GM23338 (cell line): ENCODE results near the gene ALOX12. TPM values are rescaled to one million over a fixed set of nuclear protein-coding genes. Genes with fewer than 3 reads are reported as not detected.
"Not testable (repeated sequence)": the region's sequence is repeated elsewhere in the genome, so short reads cannot be mapped to it uniquely, and the experiment has no call there.

Experiments
- ATAC-seq: fragments of 200-7000 bp; cut with Tn5 transposase; 3 replicates; pipeline ENCODE4 v1.9.1; 2020
- DNase-seq: peaks from one replicate; pipeline ENCODE4 v3.0.0-alpha.2; 2015; ENCODE audit warnings: low spot score
- H2AFZ ChIP-seq: fragments of 200-600 bp; sonication (generic); 2 replicates; pipeline ENCODE4 v1.8.0; 2016; ENCODE audit warnings: antibody characterized with exemption, mild to moderate bottlenecking, moderate library complexity
- H3F3A ChIP-seq: fragments of 200-600 bp; sonication (generic); replicated peaks from 2 replicates; pipeline ENCODE4 v1.8.0; 2017; ENCODE audit warnings: antibody characterized with exemption, mixed run types, low read depth
- H3K27ac ChIP-seq: fragments of 200-600 bp; sonication (generic); 2 replicates; pipeline ENCODE4 v1.6.1; 2016; ENCODE audit warnings: low read depth
- H3K27me3 ChIP-seq: fragments of 200-600 bp; sonication (generic); 2 replicates; pipeline ENCODE4 v1.8.0; 2016; ENCODE audit warnings: mild to moderate bottlenecking, mixed run types, moderate library complexity; ENCODE audit not compliant: insufficient read depth
- H3K36me3 ChIP-seq: fragments of 200-600 bp; sonication (generic); 2 replicates; pipeline ENCODE4 v1.8.0; 2016; ENCODE audit warnings: mild to moderate bottlenecking; ENCODE audit not compliant: insufficient read depth
- H3K4me1 ChIP-seq: fragments of 200-600 bp; sonication (generic); 2 replicates; pipeline ENCODE4 v1.8.0; 2016; ENCODE audit warnings: mild to moderate bottlenecking, moderate library complexity; ENCODE audit not compliant: insufficient read depth
- H3K4me2 ChIP-seq: fragments of 200-600 bp; sonication (generic); 2 replicates; pipeline ENCODE4 v1.7.1; 2017; ENCODE audit warnings: mixed run types
- H3K4me3 ChIP-seq: fragments of 200-600 bp; sonication (generic); 2 replicates; pipeline ENCODE4 v1.6.1; 2016; ENCODE audit warnings: mixed run types
- H3K79me2 ChIP-seq: fragments of 200-600 bp; sonication (generic); replicated peaks from 2 replicates; pipeline ENCODE4 v1.8.0; 2017; ENCODE audit warnings: mild to moderate bottlenecking; ENCODE audit not compliant: insufficient read depth
- H3K9me2 ChIP-seq: fragments of 200-600 bp; sonication (generic); 2 replicates; pipeline ENCODE4 v1.8.0; 2017; ENCODE audit not compliant: insufficient read depth
- H4K20me1 ChIP-seq: fragments of 200-600 bp; sonication (generic); replicated peaks from 2 replicates; pipeline ENCODE4 v1.8.0; 2017; ENCODE audit warnings: mild to moderate bottlenecking; ENCODE audit not compliant: insufficient read depth
- H3K27ac Mint-ChIP-seq: 2 replicates; pipeline ENCODE4 v1.8.0; 2020; ENCODE audit warnings: inconsistent platforms, mild to moderate bottlenecking, moderate library complexity, mixed read lengths
- H3K27me3 Mint-ChIP-seq: 3 replicates; pipeline ENCODE4 v1.8.0; 2022; ENCODE audit warnings: low read depth, mild to moderate bottlenecking, moderate library complexity, mixed read lengths, inconsistent platforms; ENCODE audit not compliant: insufficient read depth, poor library complexity
- H3K36me3 Mint-ChIP-seq: 3 replicates; pipeline ENCODE4 v1.8.0; 2021; ENCODE audit warnings: low read depth, mild to moderate bottlenecking, inconsistent platforms, moderate library complexity, mixed read lengths
- H3K4me1 Mint-ChIP-seq: 3 replicates; pipeline ENCODE4 v1.8.0; 2020; ENCODE audit warnings: mild to moderate bottlenecking, inconsistent platforms, mixed read lengths
- H3K4me3 Mint-ChIP-seq: 3 replicates; pipeline ENCODE4 v1.8.0; 2021; ENCODE audit warnings: moderate library complexity, mild to moderate bottlenecking, inconsistent platforms, mixed read lengths
- H3K9me3 Mint-ChIP-seq: 3 replicates; pipeline ENCODE4 v1.8.0; 2020; ENCODE audit warnings: moderate library complexity, mild to moderate bottlenecking, inconsistent platforms, mixed read lengths
- EZH2phosphoT487 ChIP-seq: fragments of 200-600 bp; sonication (generic); IDR thresholded peaks from one replicate; pipeline ENCODE4 v1.8.1; 2018; ENCODE audit warnings: antibody characterized with exemption; ENCODE audit not compliant: unreplicated experiment
- POLR2AphosphoS5 ChIP-seq: IDR thresholded peaks from 2 replicates; pipeline ENCODE4 v1.6.1; 2016; ENCODE audit warnings: antibody characterized with exemption, low read depth
- ZNF114 ChIP-seq: fragments of 250-450 bp; sonication (Bioruptor Pico); IDR thresholded peaks from 2 replicates; pipeline ENCODE4 v1.5.0; 2020; ENCODE audit warnings: mild to moderate bottlenecking, moderate library complexity
- ZNF331 ChIP-seq: fragments of 250-450 bp; sonication (Bioruptor Pico); IDR thresholded peaks from 2 replicates; pipeline ENCODE4 v1.5.0; 2020; ENCODE audit warnings: low read depth, mild to moderate bottlenecking, moderate library complexity
- polyA plus RNA-seq: library from polyadenylated mRNA; unstranded; fragments of >200 nt; fragmentation: Nextera tagmentation; extraction: Ambion mirVana; gene quantifications from 2 replicates; pipeline ENCODE4 v1.2.1, GENCODE V29; 2016
- total RNA-seq: library from RNA; depleted of rRNA; stranded (reverse); fragments of >200 nt; shearing (Covaris generic); gene quantifications from 2 replicates; pipeline ENCODE4 v1.2.3, GENCODE V29; 2014
- TF ChIP-seq, protein P1 (sequence below), 2 experiments: fragments of 200-600 bp in 1 of 2; sonication (generic) in 1 of 2; conservative IDR thresholded peaks; 2 replicates each; pipeline versions ENCODE4 v1.5.1 to v1.6.1; 2016 to 2017; ENCODE audit warnings: antibody characterized with exemption in 2 of 2, low read depth in 2 of 2, mild to moderate bottlenecking in 2 of 2, moderate library complexity in 1 of 2
- TF ChIP-seq, protein P2 (sequence below): IDR thresholded peaks from one replicate; pipeline ENCODE4 v1.6.1; 2018; ENCODE audit warnings: antibody characterized with exemption; ENCODE audit not compliant: unreplicated experiment

The ALOX12 gene
- total and polyA plus RNA-seq, 2 experiments from 2014 or later: 1.2 to 1.8 TPM

DNA sequence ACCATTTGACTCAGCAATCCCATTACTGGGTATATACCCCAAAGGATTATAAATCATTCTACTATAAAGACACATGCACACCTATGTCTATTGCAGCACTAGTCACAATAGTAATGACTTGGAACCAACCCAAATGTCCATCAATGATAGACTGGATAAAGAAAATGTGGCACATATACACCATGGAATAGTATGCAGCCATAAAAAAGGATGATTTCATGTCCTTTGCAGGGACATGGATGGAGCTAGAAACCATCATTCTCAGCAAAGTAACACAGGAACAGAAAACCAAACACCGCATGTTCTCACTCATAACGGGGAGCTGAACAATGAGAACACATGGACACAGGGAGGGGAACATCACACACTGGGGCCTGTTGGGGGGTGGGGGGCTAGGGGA, 44.9 kb upstream of the ALOX12 start:
- not testable (repeated sequence) for H3K27me3 Mint-ChIP-seq, H2AFZ ChIP-seq, H3K27ac ChIP-seq, H3F3A ChIP-seq, H3K27ac Mint-ChIP-seq, H3K4me2 ChIP-seq, H3K4me1 Mint-ChIP-seq, H3K79me2 ChIP-seq, DNase-seq, H3K9me2 ChIP-seq, H3K4me3 ChIP-seq, H3K36me3 ChIP-seq, H3K4me3 Mint-ChIP-seq, H3K36me3 Mint-ChIP-seq, H4K20me1 ChIP-seq, H3K9me3 Mint-ChIP-seq, H3K27me3 ChIP-seq, ATAC-seq, H3K4me1 ChIP-seq

DNA sequence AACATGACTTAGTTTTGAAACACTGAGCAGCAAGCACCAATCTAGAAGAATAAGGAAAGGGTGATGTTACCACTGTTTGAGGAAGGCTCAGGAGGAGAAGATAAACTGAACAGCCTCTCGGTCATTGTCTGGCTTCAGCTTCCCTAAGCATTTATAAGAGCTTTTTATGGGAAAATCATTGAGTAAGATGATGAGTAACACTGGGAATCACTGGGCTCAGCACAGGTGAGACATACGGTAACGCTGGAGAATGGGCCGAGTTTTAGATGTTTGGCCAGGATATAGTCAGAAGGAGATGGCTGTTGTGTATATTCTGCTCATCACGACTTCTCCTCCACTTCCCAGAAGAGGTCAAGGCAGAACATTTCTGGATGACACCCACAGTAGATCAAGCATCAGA, 42.2 kb upstream of the ALOX12 start:
- DNase-seq: no peak
- H3K4me3 ChIP-seq: no peak overlapping the region

More for the DNA sequence above, 42.2 kb upstream of the ALOX12 start:
- no peaks in the 10 kb centered on the region; the same call in 2 of the 3 replicates for H3K36me3 Mint-ChIP-seq
- no peak overlapping the region for H3K27ac ChIP-seq
- no peak overlapping the region for H3K27ac Mint-ChIP-seq
- ATAC-seq: no peak
- H3K9me3 Mint-ChIP-seq: peaks cover 6% of the 10 kb centered on the region; the same call in 2 of the 3 replicates
- H3K4me1 Mint-ChIP-seq: no peaks in the 10 kb centered on the region
- TF ChIP-seq ZNF114 (CRISPR knock-in tag): no peak
- TF ChIP-seq POLR2AphosphoS5: no peak
- TF ChIP-seq EZH2phosphoT487: no peak
- TF ChIP-seq, protein P1, sequence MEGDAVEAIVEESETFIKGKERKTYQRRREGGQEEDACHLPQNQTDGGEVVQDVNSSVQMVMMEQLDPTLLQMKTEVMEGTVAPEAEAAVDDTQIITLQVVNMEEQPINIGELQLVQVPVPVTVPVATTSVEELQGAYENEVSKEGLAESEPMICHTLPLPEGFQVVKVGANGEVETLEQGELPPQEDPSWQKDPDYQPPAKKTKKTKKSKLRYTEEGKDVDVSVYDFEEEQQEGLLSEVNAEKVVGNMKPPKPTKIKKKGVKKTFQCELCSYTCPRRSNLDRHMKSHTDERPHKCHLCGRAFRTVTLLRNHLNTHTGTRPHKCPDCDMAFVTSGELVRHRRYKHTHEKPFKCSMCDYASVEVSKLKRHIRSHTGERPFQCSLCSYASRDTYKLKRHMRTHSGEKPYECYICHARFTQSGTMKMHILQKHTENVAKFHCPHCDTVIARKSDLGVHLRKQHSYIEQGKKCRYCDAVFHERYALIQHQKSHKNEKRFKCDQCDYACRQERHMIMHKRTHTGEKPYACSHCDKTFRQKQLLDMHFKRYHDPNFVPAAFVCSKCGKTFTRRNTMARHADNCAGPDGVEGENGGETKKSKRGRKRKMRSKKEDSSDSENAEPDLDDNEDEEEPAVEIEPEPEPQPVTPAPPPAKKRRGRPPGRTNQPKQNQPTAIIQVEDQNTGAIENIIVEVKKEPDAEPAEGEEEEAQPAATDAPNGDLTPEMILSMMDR (conservative IDR thresholded peaks at IDR 0.05; ENCODE audit: low read depth in 2 of 2): no peak
- TF ChIP-seq, protein P2, sequence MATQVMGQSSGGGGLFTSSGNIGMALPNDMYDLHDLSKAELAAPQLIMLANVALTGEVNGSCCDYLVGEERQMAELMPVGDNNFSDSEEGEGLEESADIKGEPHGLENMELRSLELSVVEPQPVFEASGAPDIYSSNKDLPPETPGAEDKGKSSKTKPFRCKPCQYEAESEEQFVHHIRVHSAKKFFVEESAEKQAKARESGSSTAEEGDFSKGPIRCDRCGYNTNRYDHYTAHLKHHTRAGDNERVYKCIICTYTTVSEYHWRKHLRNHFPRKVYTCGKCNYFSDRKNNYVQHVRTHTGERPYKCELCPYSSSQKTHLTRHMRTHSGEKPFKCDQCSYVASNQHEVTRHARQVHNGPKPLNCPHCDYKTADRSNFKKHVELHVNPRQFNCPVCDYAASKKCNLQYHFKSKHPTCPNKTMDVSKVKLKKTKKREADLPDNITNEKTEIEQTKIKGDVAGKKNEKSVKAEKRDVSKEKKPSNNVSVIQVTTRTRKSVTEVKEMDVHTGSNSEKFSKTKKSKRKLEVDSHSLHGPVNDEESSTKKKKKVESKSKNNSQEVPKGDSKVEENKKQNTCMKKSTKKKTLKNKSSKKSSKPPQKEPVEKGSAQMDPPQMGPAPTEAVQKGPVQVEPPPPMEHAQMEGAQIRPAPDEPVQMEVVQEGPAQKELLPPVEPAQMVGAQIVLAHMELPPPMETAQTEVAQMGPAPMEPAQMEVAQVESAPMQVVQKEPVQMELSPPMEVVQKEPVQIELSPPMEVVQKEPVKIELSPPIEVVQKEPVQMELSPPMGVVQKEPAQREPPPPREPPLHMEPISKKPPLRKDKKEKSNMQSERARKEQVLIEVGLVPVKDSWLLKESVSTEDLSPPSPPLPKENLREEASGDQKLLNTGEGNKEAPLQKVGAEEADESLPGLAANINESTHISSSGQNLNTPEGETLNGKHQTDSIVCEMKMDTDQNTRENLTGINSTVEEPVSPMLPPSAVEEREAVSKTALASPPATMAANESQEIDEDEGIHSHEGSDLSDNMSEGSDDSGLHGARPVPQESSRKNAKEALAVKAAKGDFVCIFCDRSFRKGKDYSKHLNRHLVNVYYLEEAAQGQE: no peak
- no peak for TF ChIP-seq ZNF331
- H3K4me3 Mint-ChIP-seq: no peak overlapping the region
- no peak overlapping the region for H3K4me2 ChIP-seq
- H4K20me1 ChIP-seq: no peaks in the 10 kb centered on the region
- no peaks in the 10 kb centered on the region for H3F3A ChIP-seq
- H3K79me2 ChIP-seq: no peaks in the 10 kb centered on the region
- H2AFZ ChIP-seq: no peak overlapping the region
- H3K27me3 Mint-ChIP-seq: peaks cover 3% of the 10 kb centered on the region
- H3K27me3 ChIP-seq: no peaks in the 10 kb centered on the region
- 0 out of 2 replicates have a peak, but pooled peaks cover 2% of the 10 kb centered on the region for H3K9me2 ChIP-seq
- no peaks in the 10 kb centered on the region for H3K36me3 ChIP-seq
- H3K4me1 ChIP-seq: no peaks in the 10 kb centered on the region
